HUES6 (cell line): ENCODE results near the gene CMTM4.
"Not testable (repeated sequence)": the region's sequence is repeated elsewhere in the genome, so short reads cannot be mapped to it uniquely, and the experiment has no call there.

Source experiments
- H3K27ac ChIP-seq: 2 replicates; pipeline ENCODE4 v1.7.0; 2013; ENCODE audit warnings: low read depth, mild to moderate bottlenecking, low read length, inconsistent platforms
- H3K27me3 ChIP-seq: 2 replicates; pipeline ENCODE4 v1.6.1; 2013; ENCODE audit warnings: low read length; ENCODE audit not compliant: control insufficient read depth, insufficient read depth
- H3K36me3 ChIP-seq: 2 replicates; pipeline ENCODE4 v1.6.1; 2013; ENCODE audit warnings: low read length; ENCODE audit not compliant: control insufficient read depth, insufficient read depth
- H3K4me1 ChIP-seq: 2 replicates; pipeline ENCODE4 v1.6.1; 2013; ENCODE audit warnings: low read length; ENCODE audit not compliant: control insufficient read depth, insufficient read depth
- H3K4me3 ChIP-seq: 2 replicates; pipeline ENCODE4 v1.5.1; 2013; ENCODE audit warnings: low read depth, low read length
- H3K9ac ChIP-seq: one replicate; pipeline ENCODE4 v1.6.1; 2013; ENCODE audit warnings: mild to moderate bottlenecking, low read length
- H3K9me3 ChIP-seq: 2 replicates; pipeline ENCODE4 v1.6.1; 2013; ENCODE audit warnings: low read depth, low read length; ENCODE audit not compliant: control insufficient read depth, insufficient read depth

CMTM4 gene

GRCh38 chr16:66690106-66690847 is 6.3 kb downstream of the CMTM4 start:
- H3K9me3 ChIP-seq, result no peaks in the 10 kb centered on the region

GRCh38 chr16:66689282-66689681 is 7.3 kb downstream of the CMTM4 start:
- H3K4me1 ChIP-seq, result peaks cover 11% of the 10 kb centered on the region
- no peak overlapping the region for H3K27ac ChIP-seq
- no peak overlapping the region for H3K9ac ChIP-seq
- no peaks in the 10 kb centered on the region for H3K36me3 ChIP-seq
- H3K4me3 ChIP-seq, result no peak overlapping the region
- H3K27me3 ChIP-seq, result no peaks in the 10 kb centered on the region
- H3K9me3 ChIP-seq, result no peaks in the 10 kb centered on the region

More at GRCh38 chr16:66690106-66690847, 6.3 kb downstream of the CMTM4 start:
- Histone ChIP-seq H3K4me1 (peaks cover 15% of the 10 kb centered on the region), H3K27ac (no peak overlapping the region), H3K27me3 (no peaks in the 10 kb centered on the region), H3K4me3 (no peak overlapping the region), H3K9ac (no peak overlapping the region), H3K36me3 (no peaks in the 10 kb centered on the region)

GRCh38 chr16:66687906-66688625 is 8.5 kb downstream of the CMTM4 start:
- H3K9me3 ChIP-seq, result no peaks in the 10 kb centered on the region
- H3K9ac ChIP-seq, result no peak overlapping the region
- H3K36me3 ChIP-seq, result no peaks in the 10 kb centered on the region
- no peaks in the 10 kb centered on the region for H3K27me3 ChIP-seq
- no peak overlapping the region for H3K4me3 ChIP-seq
- H3K27ac ChIP-seq, result no peak overlapping the region
- peaks cover 11% of the 10 kb centered on the region for H3K4me1 ChIP-seq

- H3K27ac ChIP-seq, H3K9me3 ChIP-seq, H3K36me3 ChIP-seq, H3K9ac ChIP-seq, H3K27me3 ChIP-seq, H3K4me3 ChIP-seq, H3K4me1 ChIP-seq: not testable (repeated sequence)
Observed at GRCh38 chr16:66685501-66686115, 10.9 kb downstream of the CMTM4 start.

GRCh38 chr16:66682271-66682670 is 14.3 kb downstream of the CMTM4 start:
- no peak overlapping the region for H3K27ac ChIP-seq
- H3K4me1 ChIP-seq, result no peaks in the 10 kb centered on the region
- no peaks in the 10 kb centered on the region for H3K27me3 ChIP-seq
- H3K36me3 ChIP-seq, result peaks cover 7% of the 10 kb centered on the region; the same call in 1 of the 2 replicates
- H3K9me3 ChIP-seq, result no peaks in the 10 kb centered on the region
- no peak overlapping the region for H3K4me3 ChIP-seq
- no peak overlapping the region for H3K9ac ChIP-seq

- Histone ChIP-seq H3K4me1 (no peaks in the 10 kb centered on the region), H3K9ac (no peak overlapping the region), H3K36me3 (peaks cover 7% of the 10 kb centered on the region; the same call in 1 of the 2 replicates), H3K27me3 (no peaks in the 10 kb centered on the region), H3K4me3 (no peak overlapping the region), H3K9me3 (no peaks in the 10 kb centered on the region), H3K27ac (no peak overlapping the region)
Observed at GRCh38 chr16:66681676-66682075, 14.9 kb downstream of the CMTM4 start.

- Histone ChIP-seq H3K36me3 (peaks cover 10% of the 10 kb centered on the region; the same call in 1 of the 2 replicates), H3K27ac (no peak overlapping the region), H3K4me1 (no peaks in the 10 kb centered on the region), H3K9me3 (no peaks in the 10 kb centered on the region), H3K9ac (no peak overlapping the region), H3K27me3 (no peaks in the 10 kb centered on the region), H3K4me3 (no peak overlapping the region)
Observed at GRCh38 chr16:66678337-66678736, 18.2 kb downstream of the CMTM4 start.

GRCh38 chr16:66677836-66678235 is 18.7 kb downstream of the CMTM4 start:
- Histone ChIP-seq H3K27ac (no peak overlapping the region), H3K4me3 (no peak overlapping the region), H3K27me3 (no peaks in the 10 kb centered on the region), H3K36me3 (peaks cover 10% of the 10 kb centered on the region; the same call in 1 of the 2 replicates), H3K9ac (no peak overlapping the region), H3K4me1 (no peaks in the 10 kb centered on the region), H3K9me3 (no peaks in the 10 kb centered on the region)

- no peak overlapping the region for H3K9ac ChIP-seq
- peaks cover 10% of the 10 kb centered on the region; the same call in 1 of the 2 replicates for H3K36me3 ChIP-seq
- no peak overlapping the region for H3K27ac ChIP-seq
- no peaks in the 10 kb centered on the region for H3K9me3 ChIP-seq
- no peaks in the 10 kb centered on the region for H3K4me1 ChIP-seq
- H3K4me3 ChIP-seq, result no peak overlapping the region
- no peaks in the 10 kb centered on the region for H3K27me3 ChIP-seq
Observed at GRCh38 chr16:66677179-66677578, 19.4 kb downstream of the CMTM4 start.

- Histone ChIP-seq H3K4me3 (no peak overlapping the region), H3K27ac (no peak overlapping the region), H3K4me1 (no peaks in the 10 kb centered on the region), H3K9me3 (no peaks in the 10 kb centered on the region), H3K27me3 (no peaks in the 10 kb centered on the region), H3K36me3 (peaks cover 10% of the 10 kb centered on the region; the same call in 1 of the 2 replicates), H3K9ac (no peak overlapping the region)
Observed at GRCh38 chr16:66676599-66676998, 19.9 kb downstream of the CMTM4 start.

- Histone ChIP-seq H3K9me3 (no peaks in the 10 kb centered on the region), H3K36me3 (peaks cover 10% of the 10 kb centered on the region; the same call in 1 of the 2 replicates), H3K4me1 (no peaks in the 10 kb centered on the region), H3K9ac (no peak overlapping the region), H3K27ac (no peak overlapping the region), H3K27me3 (no peaks in the 10 kb centered on the region), H3K4me3 (no peak overlapping the region)
Observed at GRCh38 chr16:66673691-66674090, 22.9 kb downstream of the CMTM4 start.
